Adrenal gland (tissue), 12 donors: ENCODE data around the gene CHSY3. TPM values are rescaled to one million over a fixed set of nuclear protein-coding genes. Genes with fewer than 3 reads are reported as not detected.

Experiments
- DNase-seq, 7 donors: peaks; one replicate each; pipeline ENCODE4 v3.0.0-alpha.2; 2019 to 2020
- H3K27ac ChIP-seq, 5 donors: fragments of 200-600 bp; sonication (generic) in 4 of 5; 1 replicate in 3 of 5; 2 replicates in 2 of 5; pipeline versions ENCODE4 v1.5.1 to v1.8.0; 2016 to 2020; ENCODE audit warnings: mild to moderate bottlenecking in 1 of 5
- H3K27me3 ChIP-seq: fragments of 200-600 bp; 2 replicates; pipeline ENCODE4 v1.8.0; 2021
- H3K36me3 ChIP-seq, 2 donors: fragments of 200-600 bp; replicated peaks in 1 of 2; 1 replicate in 1 of 2; 2 replicates in 1 of 2; pipeline versions ENCODE4 v1.5.1 to v1.8.0; 2018 to 2022
- H3K4me1 ChIP-seq, 2 donors: fragments of 200-600 bp; replicated peaks in 1 of 2; 1 replicate in 1 of 2; 2 replicates in 1 of 2; pipeline versions ENCODE4 v1.5.1 to v1.8.0; 2018 to 2021
- H3K4me3 ChIP-seq, 4 donors: fragments of 200-600 bp; sonication (generic) in 3 of 4; one replicate each; pipeline ENCODE4 v1.5.1; 2016 to 2018
- H3K9me3 ChIP-seq, 3 donors: fragments of 200-600 bp; sonication (generic) in 1 of 3; replicated peaks in 1 of 3; 1 replicate in 2 of 3; 2 replicates in 1 of 3; pipeline versions ENCODE4 v1.5.1 to v1.8.0; 2016 to 2021
- POLR2A ChIP-seq, 2 donors: fragments of 450-650 bp; IDR thresholded peaks; one replicate each; pipeline ENCODE4 v1.6.1; 2017; ENCODE audit warnings: antibody characterized with exemption in 2 of 2, mild to moderate bottlenecking in 2 of 2, moderate library complexity in 1 of 2
- WGBS, 4 donors: extraction: QIAGEN DNeasy Blood & Tissue Kit in 2 of 4; methylation state at CpG; one replicate each; pipeline versions ENCODE4 v1.1.5 to v1.1.7; 2013 to 2017; 5-methylcytosine and 5-hydroxymethylcytosine counted together
- intact Hi-C, 2 donors: fragments of 100-400 bp; cut with DNase I; formaldehyde crosslinking; loops; one replicate each; pipeline versions ENCODE4 v1.14.1 to v1.15.0; 2022 to 2023
- polyA plus RNA-seq, 3 donors: library from polyadenylated mRNA; stranded (reverse); fragments of 200-250 nt in 2 of 3; fragments of 350-450 nt in 1 of 3; fragmentation: Illumina TruSeq in 1 of 3; extraction: RNeasy Lipid Tissue Mini Kit (QIAGEN cat#74804) in 1 of 3; gene quantifications; one replicate each; pipeline ENCODE4 v1.2.3, GENCODE V29; 2013 to 2014
- total RNA-seq, 9 donors: library from RNA; depleted of rRNA in 4 of 9; stranded (reverse); fragments of >200 nt in 4 of 9; fragments of 120-200 nt in 1 of 9; fragmentation: NEBNext Ultra II Directional in 1 of 9; extraction: Animal tissue kit (Norgen Biotek cat#: 25700) in 1 of 9; gene quantifications; one replicate each; pipeline versions ENCODE4 v1.1.0 to v1.2.4, GENCODE V29; 2013 to 2023
- TF ChIP-seq, protein P1 (sequence below), 6 experiments: fragments of 450-650 bp in 4 of 6; fragments of 200-600 bp in 2 of 6; sonication (generic) in 1 of 6; IDR thresholded peaks; 1 replicate in 5 of 6; 2 replicates in 1 of 6; pipeline versions ENCODE4 v1.5.1 to v1.8.0; 2016 to 2021; ENCODE audit warnings: antibody characterized with exemption in 6 of 6, mild to moderate bottlenecking in 2 of 6, moderate library complexity in 1 of 6
- donor health status: healthy with polysubstance abuse.
- donor health status: Bipolar disorder and iron deficiency.
- donor health status: DM: yes; HTN: yes; CAD: no.
- donor health status: DM: no; HTN: no; CAD: no.
- donor health status: DM: no; HTN: no; CAD: no.
- donor health status: DM: yes; HTN: yes; CAD: no.

Gene CHSY3
- total and polyA plus RNA-seq, 12 donors = 0.08 to 2.5 (median 0.80) TPM

- 79 to 87% (median 81%) methylated on average over 3 of the region's 3 CpGs for WGBS, 4 donors
- Histone ChIP-seq H3K27ac (no peak overlapping the region), H3K36me3 (no peaks in the 10 kb centered on the region), H3K9me3 (no peaks in the 10 kb centered on the region), H3K27me3 (no peaks in the 10 kb centered on the region), H3K4me1 (no peaks in the 10 kb centered on the region), H3K4me3 (no peak overlapping the region)
- no peak for DNase-seq
- intact Hi-C loops = loop anchor here in 1 of 2 donors (10.0 kb wide), 1 partner anchor 993 kb away; no protein-coding TSS in a partner anchor
- TF ChIP-seq, protein P1, sequence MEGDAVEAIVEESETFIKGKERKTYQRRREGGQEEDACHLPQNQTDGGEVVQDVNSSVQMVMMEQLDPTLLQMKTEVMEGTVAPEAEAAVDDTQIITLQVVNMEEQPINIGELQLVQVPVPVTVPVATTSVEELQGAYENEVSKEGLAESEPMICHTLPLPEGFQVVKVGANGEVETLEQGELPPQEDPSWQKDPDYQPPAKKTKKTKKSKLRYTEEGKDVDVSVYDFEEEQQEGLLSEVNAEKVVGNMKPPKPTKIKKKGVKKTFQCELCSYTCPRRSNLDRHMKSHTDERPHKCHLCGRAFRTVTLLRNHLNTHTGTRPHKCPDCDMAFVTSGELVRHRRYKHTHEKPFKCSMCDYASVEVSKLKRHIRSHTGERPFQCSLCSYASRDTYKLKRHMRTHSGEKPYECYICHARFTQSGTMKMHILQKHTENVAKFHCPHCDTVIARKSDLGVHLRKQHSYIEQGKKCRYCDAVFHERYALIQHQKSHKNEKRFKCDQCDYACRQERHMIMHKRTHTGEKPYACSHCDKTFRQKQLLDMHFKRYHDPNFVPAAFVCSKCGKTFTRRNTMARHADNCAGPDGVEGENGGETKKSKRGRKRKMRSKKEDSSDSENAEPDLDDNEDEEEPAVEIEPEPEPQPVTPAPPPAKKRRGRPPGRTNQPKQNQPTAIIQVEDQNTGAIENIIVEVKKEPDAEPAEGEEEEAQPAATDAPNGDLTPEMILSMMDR (IDR thresholded peaks at IDR 0.05) = no peak
- TF ChIP-seq POLR2A (IDR thresholded peaks at IDR 0.05) = no peak
Measured at GRCh38 chr5:130111746-130112145, 207.5 kb downstream of the CHSY3 start.

- H3K4me1 ChIP-seq = no peaks in the 10 kb centered on the region
- 73 to 87% (median 75%) methylated on average over 4 of the region's 4 CpGs for WGBS, 4 donors
- H3K27ac ChIP-seq = no peak overlapping the region
- DNase-seq = no peak
- no peak overlapping the region for H3K4me3 ChIP-seq
- H3K36me3 ChIP-seq = no peaks in the 10 kb centered on the region
- H3K9me3 ChIP-seq = no peaks in the 10 kb centered on the region
- H3K27me3 ChIP-seq = no peaks in the 10 kb centered on the region
- TF ChIP-seq POLR2A (IDR thresholded peaks at IDR 0.05) = no peak
- TF ChIP-seq, protein P1 (IDR thresholded peaks at IDR 0.05) = no peak
- intact Hi-C loops = loop anchor here in 1 of 2 donors (10.0 kb wide), 1 partner anchor 993 kb away; no protein-coding TSS in a partner anchor
Measured at GRCh38 chr5:130112246-130112645, 208.0 kb downstream of the CHSY3 start.

DNA sequence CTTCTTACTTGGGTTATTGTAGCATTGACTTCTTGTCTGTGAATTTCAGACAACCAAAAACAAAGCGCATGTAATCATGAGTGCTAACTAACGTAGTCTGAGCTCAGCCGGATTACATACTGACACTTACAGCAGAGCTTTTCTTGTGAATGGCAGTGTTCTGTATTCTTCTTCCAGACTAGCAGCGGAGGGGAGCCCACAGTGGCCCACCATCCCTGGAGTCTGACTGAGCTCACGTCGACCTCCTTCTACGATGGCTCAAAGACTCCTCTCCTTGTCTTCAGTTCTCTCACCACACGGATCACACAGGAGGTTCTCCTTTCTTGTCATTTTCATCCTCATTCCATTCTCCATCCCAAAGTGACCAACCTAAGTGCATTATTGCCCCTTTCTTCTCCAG lies 211.4 kb downstream of the CHSY3 start:
- TF ChIP-seq, protein P1 (IDR thresholded peaks at IDR 0.05) = no peak
- TF ChIP-seq POLR2A (IDR thresholded peaks at IDR 0.05) = no peak
- WGBS, 4 donors = 77 to 95% (median 84%) methylated on average over 8 of the region's 8 CpGs
- intact Hi-C loops = loop anchor here in 1 of 2 donors (10.0 kb wide), 1 partner anchor 989 kb away; no protein-coding TSS in a partner anchor
- H3K27ac ChIP-seq = no peak overlapping the region
- H3K4me3 ChIP-seq = no peak overlapping the region
- no peaks in the 10 kb centered on the region for H3K27me3 ChIP-seq
- no peaks in the 10 kb centered on the region for H3K36me3 ChIP-seq
- no peak for DNase-seq
- H3K4me1 ChIP-seq = no peaks in the 10 kb centered on the region
- H3K9me3 ChIP-seq = no peaks in the 10 kb centered on the region

DNA sequence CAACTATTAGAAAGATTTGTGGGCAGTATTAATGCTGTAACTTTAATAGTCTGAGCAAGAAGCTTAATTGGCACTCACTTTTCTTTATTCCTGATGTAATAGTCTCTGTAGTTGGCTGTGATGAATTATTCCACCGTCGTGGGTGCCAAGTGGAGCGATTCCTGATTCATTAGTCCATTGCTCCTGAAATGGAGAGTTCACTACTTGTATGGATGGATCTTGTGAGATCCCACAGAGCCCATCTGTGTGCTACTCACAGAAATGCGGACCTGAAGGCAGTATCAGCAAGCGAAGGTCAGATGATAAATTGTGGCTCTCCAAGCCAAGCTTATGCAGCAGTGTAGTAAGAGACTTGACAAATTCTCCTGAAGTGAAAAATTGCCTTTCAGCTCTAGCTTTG lies 212.2 kb downstream of the CHSY3 start:
- H3K27me3 ChIP-seq = no peaks in the 10 kb centered on the region
- H3K9me3 ChIP-seq = no peaks in the 10 kb centered on the region
- intact Hi-C loops = loop anchor here in 1 of 2 donors (10.0 kb wide), 1 partner anchor 988 kb away; no protein-coding TSS in a partner anchor
- no peaks in the 10 kb centered on the region for H3K4me1 ChIP-seq
- TF ChIP-seq POLR2A (IDR thresholded peaks at IDR 0.05) = no peak
- TF ChIP-seq, protein P1 (IDR thresholded peaks at IDR 0.05) = no peak
- 34 to 48% (median 42%) methylated on average over 5 of the region's 5 CpGs for WGBS, 4 donors
- H3K27ac ChIP-seq = no peak overlapping the region
- H3K4me3 ChIP-seq = no peak overlapping the region
- DNase-seq = peak in 1 of 7 donors; percentile 4
- no peaks in the 10 kb centered on the region for H3K36me3 ChIP-seq
